ENCODE data around the gene DPYSL5.
"Not testable (repeated sequence)": the region's sequence is repeated elsewhere in the genome, so short reads cannot be mapped to it uniquely, and the experiment has no call there.

DPYSL5 gene

GRCh38 chr2:26914659-26915310 is 66.9 kb downstream of the DPYSL5 start:
- H3K27me3 ChIP-seq (ENCODE audit: control insufficient read depth, insufficient read depth, low read length): no peaks in the 10 kb centered on the region
- DNase-seq (ENCODE audit: low read depth, low spot score): no peak
- no peaks in the 10 kb centered on the region for H3K9me3 ChIP-seq (ENCODE audit: control insufficient read depth, insufficient read depth, low read length)
- no CpG with 5 or more reads among the region's 4 CpGs for WGBS (ENCODE audit: insufficient coverage, insufficient read length)
- peaks cover 2% of the 10 kb centered on the region for H3K4me1 ChIP-seq (ENCODE audit: control insufficient read depth, insufficient read depth, low read length)
- no peak overlapping the region for H3K27ac ChIP-seq (ENCODE audit: low read length)
- no peak overlapping the region for H3K4me3 ChIP-seq (ENCODE audit: low read length)
- H3K36me3 ChIP-seq (ENCODE audit: control insufficient read depth, insufficient read depth, low read length): no peaks in the 10 kb centered on the region

DNA sequence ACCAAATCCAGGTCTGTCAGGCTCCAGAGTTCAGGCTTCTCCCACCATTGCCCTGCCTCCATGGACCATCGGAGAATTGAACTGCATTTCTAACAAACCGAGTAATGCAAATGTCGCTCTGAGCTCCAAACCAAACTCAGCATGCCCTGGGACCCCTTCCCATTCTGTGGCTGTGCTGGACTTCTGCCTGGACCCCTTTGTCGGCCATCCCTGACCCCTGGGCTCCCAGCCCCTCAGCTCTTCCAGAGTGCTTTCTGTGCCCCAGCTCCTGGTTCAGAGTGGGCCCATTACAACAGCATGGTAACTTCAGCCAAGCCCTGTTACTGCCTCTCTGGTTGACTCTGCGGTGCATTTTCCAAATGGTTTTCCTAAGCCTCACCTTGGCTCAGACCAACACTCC is 67.4 kb downstream of the DPYSL5 start:
- DNase-seq (ENCODE audit: low read depth, low spot score): no peak
- no CpG with 5 or more reads among the region's 5 CpGs for WGBS (ENCODE audit: insufficient coverage, insufficient read length)
- no peak overlapping the region for H3K4me3 ChIP-seq (ENCODE audit: low read length)
- H3K36me3 ChIP-seq (ENCODE audit: control insufficient read depth, insufficient read depth, low read length): no peaks in the 10 kb centered on the region
- H3K4me1 ChIP-seq (ENCODE audit: control insufficient read depth, insufficient read depth, low read length): peaks cover 2% of the 10 kb centered on the region
- no peaks in the 10 kb centered on the region for H3K27me3 ChIP-seq (ENCODE audit: control insufficient read depth, insufficient read depth, low read length)
- no peak overlapping the region for H3K27ac ChIP-seq (ENCODE audit: low read length)
- no peaks in the 10 kb centered on the region for H3K9me3 ChIP-seq (ENCODE audit: control insufficient read depth, insufficient read depth, low read length)

DNA sequence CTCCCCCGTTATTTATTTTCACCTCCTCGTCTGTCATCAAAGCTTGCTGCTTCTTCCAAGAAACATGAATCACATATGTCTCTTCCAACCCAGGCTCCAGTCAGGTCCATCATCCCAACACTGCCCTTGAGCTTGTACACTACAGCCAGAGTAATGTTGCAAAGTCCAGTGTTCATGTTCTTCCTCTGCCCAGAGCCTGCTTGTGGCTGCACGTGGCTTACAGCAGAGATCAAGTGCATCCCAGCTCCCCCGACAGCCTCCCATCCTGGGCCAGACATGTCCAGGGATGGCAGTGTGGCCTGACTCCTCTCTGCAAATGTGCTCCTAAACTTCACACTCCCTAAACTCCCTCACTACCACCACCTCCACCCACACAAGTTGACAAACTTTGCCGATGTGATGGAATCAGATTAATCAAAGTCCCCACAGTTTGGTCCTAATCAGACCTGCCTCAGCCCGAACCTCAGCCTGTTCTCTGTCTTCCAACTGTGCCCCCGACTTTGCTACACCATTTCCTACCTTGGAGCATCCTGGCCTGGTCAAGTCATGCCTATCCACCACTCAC is 68.3 kb downstream of the DPYSL5 start:
- Histone ChIP-seq H3K36me3 (ENCODE audit: control insufficient read depth, insufficient read depth, low read length) (no peaks in the 10 kb centered on the region), H3K9me3 (ENCODE audit: control insufficient read depth, insufficient read depth, low read length) (no peaks in the 10 kb centered on the region), H3K4me3 (ENCODE audit: low read length) (no peak overlapping the region), H3K27me3 (ENCODE audit: control insufficient read depth, insufficient read depth, low read length) (no peaks in the 10 kb centered on the region), H3K27ac (ENCODE audit: low read length) (no peak overlapping the region), H3K4me1 (ENCODE audit: control insufficient read depth, insufficient read depth, low read length) (peaks cover 2% of the 10 kb centered on the region)
- DNase-seq (ENCODE audit: low read depth, low spot score): no peak
- 100% methylated on average over 2 of the region's 7 CpGs for WGBS (ENCODE audit: insufficient coverage, insufficient read length)

DNA sequence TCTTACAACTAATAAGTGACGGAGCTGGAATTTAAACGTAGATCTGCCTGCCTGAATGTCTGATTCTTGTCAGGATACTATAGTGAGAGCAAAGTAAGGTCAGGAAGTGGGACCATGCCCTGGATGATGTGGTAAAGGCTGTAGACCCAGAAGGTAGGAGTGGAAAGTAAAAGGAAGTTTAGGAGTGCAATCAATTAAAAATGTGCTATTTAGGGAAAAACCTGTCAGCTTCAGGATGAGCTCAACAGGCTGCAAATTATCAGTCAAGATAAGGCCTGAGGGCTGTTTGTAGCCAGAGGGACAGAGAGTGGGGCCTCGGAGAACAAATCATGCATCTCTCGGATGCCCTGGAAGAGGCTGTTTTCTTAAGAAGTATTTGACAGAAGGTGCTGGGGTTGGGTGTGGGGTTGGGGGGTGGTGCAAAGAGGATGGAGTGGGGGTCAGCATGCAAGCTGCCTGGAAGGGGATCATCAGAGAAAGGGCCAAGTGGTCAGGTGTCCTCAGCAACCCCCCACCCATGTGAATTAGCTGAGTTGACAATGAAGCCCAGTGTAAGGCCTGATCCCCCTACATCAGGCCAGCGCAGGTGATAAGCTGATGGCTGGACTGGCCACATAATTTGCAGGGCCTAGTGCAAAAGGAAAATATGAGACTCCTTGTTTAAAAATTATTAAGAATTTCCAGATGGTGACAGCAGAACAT is 69.4 kb downstream of the DPYSL5 start:
- no peak overlapping the region for H3K4me3 ChIP-seq (ENCODE audit: low read length)
- H3K27me3 ChIP-seq (ENCODE audit: control insufficient read depth, insufficient read depth, low read length): no peaks in the 10 kb centered on the region
- no peak overlapping the region for H3K27ac ChIP-seq (ENCODE audit: low read length)
- H3K9me3 ChIP-seq (ENCODE audit: control insufficient read depth, insufficient read depth, low read length): no peaks in the 10 kb centered on the region
- no peaks in the 10 kb centered on the region for H3K36me3 ChIP-seq (ENCODE audit: control insufficient read depth, insufficient read depth, low read length)
- WGBS (ENCODE audit: insufficient coverage, insufficient read length): no CpG with 5 or more reads among the region's 5 CpGs
- DNase-seq (ENCODE audit: low read depth, low spot score): no peak
- peaks cover under 1% of the 10 kb centered on the region for H3K4me1 ChIP-seq (ENCODE audit: control insufficient read depth, insufficient read depth, low read length)

DNA sequence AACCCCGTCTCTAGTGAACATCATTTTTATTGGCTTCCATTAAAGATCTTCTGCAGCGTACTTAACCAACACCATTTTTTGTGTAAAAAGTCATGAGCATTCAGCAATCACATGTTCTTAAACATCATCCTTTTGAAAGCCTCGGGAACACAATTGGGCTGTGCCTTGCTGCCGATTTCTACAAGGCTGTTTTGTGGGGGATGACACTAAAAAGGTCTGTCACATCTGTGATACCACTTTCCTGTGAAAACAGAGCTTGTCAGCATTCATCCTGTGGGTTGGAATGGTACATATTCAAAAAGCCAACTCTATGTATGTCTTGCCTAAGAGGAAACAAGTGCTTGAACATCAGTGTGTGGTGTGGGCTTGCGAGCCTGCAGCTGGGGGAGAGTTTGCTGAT is 73.4 kb downstream of the DPYSL5 start:
- H3K4me3 ChIP-seq (ENCODE audit: low read length): no peak overlapping the region
- no peak for DNase-seq (ENCODE audit: low read depth, low spot score)
- no peaks in the 10 kb centered on the region for H3K9me3 ChIP-seq (ENCODE audit: control insufficient read depth, insufficient read depth, low read length)
- H3K27ac ChIP-seq (ENCODE audit: low read length): no peak overlapping the region
- H3K27me3 ChIP-seq (ENCODE audit: control insufficient read depth, insufficient read depth, low read length): no peaks in the 10 kb centered on the region
- peaks cover 1% of the 10 kb centered on the region for H3K4me1 ChIP-seq (ENCODE audit: control insufficient read depth, insufficient read depth, low read length)
- H3K36me3 ChIP-seq (ENCODE audit: control insufficient read depth, insufficient read depth, low read length): no peaks in the 10 kb centered on the region
- WGBS (ENCODE audit: insufficient coverage, insufficient read length): no CpG with 5 or more reads among the region's 5 CpGs

DNA sequence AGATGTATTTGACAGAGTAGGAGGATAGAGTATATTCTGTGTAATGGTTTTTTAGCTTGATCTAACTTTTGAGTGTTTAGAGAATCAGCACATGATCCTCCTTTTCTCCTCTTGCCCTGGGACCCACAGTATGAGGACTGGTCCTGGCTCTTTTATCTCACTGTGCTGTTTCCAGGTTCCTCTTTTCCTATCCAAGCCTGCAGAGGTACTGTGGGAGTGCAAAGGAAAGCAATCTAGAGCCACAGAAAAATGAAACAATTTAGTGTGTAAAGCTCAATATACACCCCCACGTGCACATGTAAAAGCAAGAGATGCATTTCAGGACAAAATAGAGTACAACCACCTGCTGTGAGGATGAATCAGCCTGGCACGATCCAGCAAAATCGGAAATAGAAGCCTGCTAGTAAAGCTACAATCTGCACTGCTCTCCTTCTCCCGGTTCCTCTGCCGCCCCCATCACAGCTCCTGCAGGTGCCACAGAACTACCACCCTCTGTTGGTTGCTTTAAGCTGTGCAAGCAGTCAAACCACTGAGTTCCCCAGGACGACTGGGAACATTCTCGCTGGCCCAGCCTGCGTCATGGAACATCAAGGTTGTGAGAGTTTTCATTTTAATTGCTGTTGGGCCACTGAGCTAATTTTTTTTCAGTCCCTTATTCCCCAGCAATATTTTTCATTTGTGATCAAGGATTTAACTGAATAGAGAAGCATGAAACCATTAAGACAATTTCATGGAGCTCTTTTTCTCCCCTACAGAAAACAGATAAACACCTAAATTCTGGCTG is 74.7 kb downstream of the DPYSL5 start:
- WGBS (ENCODE audit: insufficient coverage, insufficient read length): no CpG with 5 or more reads among the region's 8 CpGs
- no peaks in the 10 kb centered on the region for H3K9me3 ChIP-seq (ENCODE audit: control insufficient read depth, insufficient read depth, low read length)
- H3K36me3 ChIP-seq (ENCODE audit: control insufficient read depth, insufficient read depth, low read length): no peaks in the 10 kb centered on the region
- H3K27me3 ChIP-seq (ENCODE audit: control insufficient read depth, insufficient read depth, low read length): no peaks in the 10 kb centered on the region
- H3K4me1 ChIP-seq (ENCODE audit: control insufficient read depth, insufficient read depth, low read length): peaks cover 1% of the 10 kb centered on the region
- H3K27ac ChIP-seq (ENCODE audit: low read length): no peak overlapping the region
- DNase-seq (ENCODE audit: low read depth, low spot score): no peak
- no peak overlapping the region for H3K4me3 ChIP-seq (ENCODE audit: low read length)

GRCh38 chr2:26923189-26923466 is 75.2 kb downstream of the DPYSL5 start:
- not testable (repeated sequence) for H3K9me3 ChIP-seq (ENCODE audit: control insufficient read depth, insufficient read depth, low read length); H3K27me3 ChIP-seq (ENCODE audit: control insufficient read depth, insufficient read depth, low read length); H3K4me1 ChIP-seq (ENCODE audit: control insufficient read depth, insufficient read depth, low read length); H3K4me3 ChIP-seq (ENCODE audit: low read length); DNase-seq (ENCODE audit: low read depth, low spot score); H3K36me3 ChIP-seq (ENCODE audit: control insufficient read depth, insufficient read depth, low read length); H3K27ac ChIP-seq (ENCODE audit: low read length)
- WGBS (ENCODE audit: insufficient coverage, insufficient read length): no CpG with 5 or more reads among the region's 1 CpG

DNA sequence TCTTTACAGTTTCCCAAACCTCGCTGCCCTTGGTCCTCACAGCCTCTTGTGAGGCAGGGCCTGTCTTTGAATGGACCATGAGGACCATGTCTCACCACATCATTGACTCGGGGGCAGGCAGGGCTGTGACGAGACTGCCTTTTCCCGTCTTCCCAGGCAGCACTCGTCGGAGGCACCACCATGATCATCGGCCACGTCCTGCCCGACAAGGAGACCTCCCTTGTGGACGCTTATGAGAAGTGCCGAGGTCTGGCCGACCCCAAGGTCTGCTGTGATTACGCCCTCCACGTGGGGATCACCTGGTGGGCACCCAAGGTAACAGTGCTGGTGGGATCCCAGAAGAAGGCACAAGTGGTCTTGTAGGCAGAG is 76.8 kb downstream of the DPYSL5 start:
- H3K4me1 ChIP-seq (ENCODE audit: control insufficient read depth, insufficient read depth, low read length): peaks cover 1% of the 10 kb centered on the region
- no peak for DNase-seq (ENCODE audit: low read depth, low spot score)
- no peaks in the 10 kb centered on the region for H3K27me3 ChIP-seq (ENCODE audit: control insufficient read depth, insufficient read depth, low read length)
- H3K27ac ChIP-seq (ENCODE audit: low read length): no peak overlapping the region
- H3K9me3 ChIP-seq (ENCODE audit: control insufficient read depth, insufficient read depth, low read length): no peaks in the 10 kb centered on the region
- no peak overlapping the region for H3K4me3 ChIP-seq (ENCODE audit: low read length)
- no peaks in the 10 kb centered on the region for H3K36me3 ChIP-seq (ENCODE audit: control insufficient read depth, insufficient read depth, low read length)
- no CpG with 5 or more reads among the region's 14 CpGs for WGBS (ENCODE audit: insufficient coverage, insufficient read length)

- no peak for DNase-seq (ENCODE audit: low read depth, low spot score)
Observed at GRCh38 chr2:26925100-26925791, 77.3 kb downstream of the DPYSL5 start.

GRCh38 chr2:26927221-26927620 is 79.3 kb downstream of the DPYSL5 start:
- Histone ChIP-seq H3K27me3 (ENCODE audit: control insufficient read depth, insufficient read depth, low read length) (no peaks in the 10 kb centered on the region), H3K4me3 (ENCODE audit: low read length) (no peak overlapping the region), H3K4me1 (ENCODE audit: control insufficient read depth, insufficient read depth, low read length) (peaks cover 1% of the 10 kb centered on the region), H3K27ac (ENCODE audit: low read length) (no peak overlapping the region), H3K36me3 (ENCODE audit: control insufficient read depth, insufficient read depth, low read length) (no peaks in the 10 kb centered on the region), H3K9me3 (ENCODE audit: control insufficient read depth, insufficient read depth, low read length) (no peaks in the 10 kb centered on the region)
- no peak for DNase-seq (ENCODE audit: low read depth, low spot score)
- WGBS (ENCODE audit: insufficient coverage, insufficient read length): no CpG with 5 or more reads among the region's 9 CpGs

More at GRCh38 chr2:26925100-26925791, 77.3 kb downstream of the DPYSL5 start:
- Histone ChIP-seq H3K4me3 (ENCODE audit: low read length) (no peak overlapping the region), H3K9me3 (ENCODE audit: control insufficient read depth, insufficient read depth, low read length) (no peaks in the 10 kb centered on the region), H3K36me3 (ENCODE audit: control insufficient read depth, insufficient read depth, low read length) (no peaks in the 10 kb centered on the region), H3K27ac (ENCODE audit: low read length) (no peak overlapping the region), H3K4me1 (ENCODE audit: control insufficient read depth, insufficient read depth, low read length) (peaks cover 1% of the 10 kb centered on the region), H3K27me3 (ENCODE audit: control insufficient read depth, insufficient read depth, low read length) (no peaks in the 10 kb centered on the region)
- WGBS (ENCODE audit: insufficient coverage, insufficient read length): no CpG with 5 or more reads among the region's 9 CpGs
